GM21786 (cell line): ENCODE measurements around the gene SPANXA1.
"Not testable (repeated sequence)": the region's sequence is repeated elsewhere in the genome, so short reads cannot be mapped to it uniquely, and the experiment has no call there.

Experiments used
- ATAC-seq: cut with Tn5 transposase; IDR thresholded peaks from one replicate; pipeline ENCODE4 v1.9.1; 2021; ENCODE audit not compliant: unreplicated experiment

The SPANXA1 gene, protein sequence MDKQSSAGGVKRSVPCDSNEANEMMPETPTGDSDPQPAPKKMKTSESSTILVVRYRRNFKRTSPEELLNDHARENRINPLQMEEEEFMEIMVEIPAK

DNA sequence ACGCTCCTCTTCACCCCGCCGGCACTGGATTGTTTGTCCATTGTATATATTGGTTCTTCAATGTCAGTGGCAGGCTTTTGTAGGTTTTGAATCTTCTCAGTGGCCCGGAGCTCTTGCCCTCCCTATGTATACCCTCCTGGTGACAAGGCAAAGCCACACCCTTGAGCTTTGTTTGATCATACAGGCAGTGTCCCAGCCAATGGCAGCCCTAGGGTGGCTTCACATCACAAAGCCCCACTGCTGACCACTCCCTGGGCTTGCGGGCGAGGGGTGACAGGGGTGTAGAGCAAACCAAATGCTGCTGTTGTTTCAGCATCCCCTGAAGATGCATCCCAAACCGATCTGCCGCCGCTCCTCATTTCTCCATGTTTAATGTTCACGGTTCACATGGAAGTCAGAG, at the start of gene SPANXA1:
Gene SPANXA1 (minus strand): TSS at position 101 of the 400 bp plus-strand sequence. CDS start 60 bp downstream, at position 41.
- ATAC-seq = not testable (repeated sequence)

DNA sequence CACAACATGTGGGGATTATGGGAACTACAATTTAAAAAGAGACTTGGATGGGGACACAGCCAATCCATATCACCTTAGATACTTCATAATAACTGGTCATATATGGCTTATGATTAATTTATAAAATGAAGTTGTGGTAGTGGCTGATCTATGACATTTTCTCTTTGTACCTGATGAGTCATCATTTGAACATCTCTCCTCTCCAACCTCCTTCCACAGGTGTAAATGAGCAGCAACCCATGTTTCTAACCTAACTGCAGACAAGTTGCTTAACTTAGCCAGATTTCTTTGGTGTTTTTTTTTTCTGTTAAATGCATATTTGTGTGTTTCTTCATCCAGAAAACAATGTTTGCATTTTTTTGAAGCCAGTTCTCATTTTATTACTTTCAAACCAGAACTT, 47.6 kb upstream of the SPANXA1 start:
- no peak for ATAC-seq

DNA sequence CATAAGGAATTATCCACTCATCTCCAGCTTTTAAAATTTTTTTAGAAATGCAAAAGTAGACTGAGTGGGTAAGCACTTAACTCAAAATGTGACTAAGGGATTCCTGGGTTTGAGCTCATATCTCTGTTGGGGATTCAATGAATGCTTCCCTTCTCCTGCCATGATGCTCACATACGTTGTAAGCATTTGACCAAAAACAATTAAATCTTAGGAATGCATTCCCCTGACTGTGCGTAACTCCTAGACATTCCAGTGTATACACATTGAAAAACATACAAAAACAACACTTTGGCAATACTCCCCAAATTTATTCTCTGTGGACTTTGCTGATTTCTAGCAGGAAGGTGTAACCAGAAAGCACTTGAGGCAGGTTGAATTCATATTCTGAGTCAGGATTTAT, 34.8 kb upstream of the SPANXA1 start:
- no peak for ATAC-seq

DNA sequence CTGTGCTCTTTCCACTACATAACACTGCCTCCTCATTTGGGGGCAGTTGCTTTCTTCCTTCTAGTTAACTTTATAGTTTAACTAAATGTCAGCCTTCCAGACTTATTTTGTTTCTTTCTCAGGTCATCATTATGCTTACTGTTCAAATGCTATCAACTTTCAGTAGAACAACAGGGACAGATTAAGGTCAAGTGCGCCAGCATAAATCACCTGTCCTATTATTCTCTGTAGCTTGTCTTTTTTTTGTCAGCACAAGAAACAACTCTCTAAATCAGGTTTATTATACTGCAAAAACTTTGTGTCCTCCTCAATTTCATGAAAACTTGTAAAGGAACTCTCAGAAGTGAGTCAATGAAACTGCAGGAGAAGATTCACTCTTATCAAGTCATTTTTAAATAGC, 24.6 kb upstream of the SPANXA1 start:
- ATAC-seq = no peak

DNA sequence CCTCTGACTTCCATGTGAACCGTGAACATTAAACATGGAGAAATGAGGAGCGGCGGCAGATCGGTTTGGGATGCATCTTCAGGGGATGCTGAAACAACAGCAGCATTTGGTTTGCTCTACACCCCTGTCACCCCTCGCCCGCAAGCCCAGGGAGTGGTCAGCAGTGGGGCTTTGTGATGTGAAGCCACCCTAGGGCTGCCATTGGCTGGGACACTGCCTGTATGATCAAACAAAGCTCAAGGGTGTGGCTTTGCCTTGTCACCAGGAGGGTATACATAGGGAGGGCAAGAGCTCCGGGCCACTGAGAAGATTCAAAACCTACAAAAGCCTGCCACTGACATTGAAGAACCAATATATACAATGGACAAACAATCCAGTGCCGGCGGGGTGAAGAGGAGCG, 4.9 kb upstream of the SPANXA1 start, which contains the start of gene SPANXA2:
Gene SPANXA2 (plus strand): TSS at position 301 of the 400 bp plus-strand sequence. CDS start 60 bp downstream, at position 361.
- not testable (repeated sequence) for ATAC-seq

DNA sequence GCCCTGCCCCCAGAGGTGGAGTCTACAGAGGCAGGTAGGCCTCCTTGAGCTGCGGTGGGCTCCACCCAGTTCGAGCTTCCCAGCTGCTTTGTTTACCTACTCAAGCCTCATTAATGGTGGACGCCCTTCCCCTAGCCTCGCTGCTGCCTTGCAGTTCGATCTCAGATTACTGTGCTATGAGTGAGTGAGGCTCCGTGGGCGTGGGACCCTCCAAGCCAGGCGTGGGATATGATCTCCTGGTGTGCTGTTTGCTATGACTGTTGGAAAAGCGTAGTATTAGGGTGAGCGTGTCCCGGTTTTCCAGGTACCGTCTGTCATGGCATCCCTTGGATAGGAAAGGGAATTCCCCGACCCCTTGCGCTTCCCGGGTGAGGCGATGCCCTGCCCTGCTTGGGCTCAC, 42.0 kb downstream of the SPANXA1 start:
- not testable (repeated sequence) for ATAC-seq
